K562 (cell line): ENCODE results near the gene CIAO2B. TPM values are rescaled to one million over a fixed set of nuclear protein-coding genes. Genes with fewer than 3 reads are reported as not detected.

Experiments used
- ATF3 ChIP-seq, 2 experiments: fragments of 450-650 bp in 1 of 2; sonication (generic) in 1 of 2; formaldehyde crosslinking in 1 of 2; IDR thresholded peaks in 1 of 2; conservative IDR thresholded peaks in 1 of 2; 2 replicates each; pipeline versions ENCODE4 v1.6.1 to v1.8.1; 2016 to 2023; ENCODE audit warnings: mild to moderate bottlenecking in 2 of 2, moderate library complexity in 2 of 2, inconsistent platforms in 1 of 2, missing genetic modification reagents in 1 of 2
- ELF1 ChIP-seq: fragments of 200-800 bp; sonication (Bioruptor generic); IDR thresholded peaks from 2 replicates; pipeline ENCODE4 v1.6.1; 2016; ENCODE audit warnings: missing genetic modification characterization, missing compliant biosample characterization
- HOXB6 ChIP-seq: fragments of 250-450 bp; sonication (Bioruptor Pico); IDR thresholded peaks from 2 replicates; pipeline ENCODE4 v1.5.1; 2022; ENCODE audit warnings: mild to moderate bottlenecking, borderline replicate concordance
- HSF4 ChIP-seq: fragments of 250-450 bp; sonication (Bioruptor Pico); IDR thresholded peaks from 2 replicates; pipeline ENCODE4 v2.1.2; 2022; ENCODE audit warnings: mild to moderate bottlenecking, moderate library complexity, borderline replicate concordance
- KLF10 ChIP-seq: fragments of 250-450 bp; sonication (Bioruptor Pico); IDR thresholded peaks from 2 replicates; pipeline ENCODE4 v1.6.1; 2021; ENCODE audit warnings: matching md5 sums
- MCM3 ChIP-seq: fragments of 450-650 bp; IDR thresholded peaks from 2 replicates; pipeline ENCODE4 v1.6.1; 2016
- MYNN ChIP-seq, 2 experiments: sonication (generic); formaldehyde crosslinking in 1 of 2; IDR thresholded peaks; 2 replicates each; pipeline versions ENCODE4 v1.5.0 to v1.6.1; 2016 to 2020; ENCODE audit warnings: antibody characterized with exemption in 1 of 2, missing genetic modification reagents in 1 of 2
- NCOA4 ChIP-seq: fragments of 450-650 bp; IDR thresholded peaks from 2 replicates; pipeline ENCODE4 v1.6.1; 2018; ENCODE audit warnings: mild to moderate bottlenecking; ENCODE audit not compliant: partially characterized antibody
- PTTG1 ChIP-seq: fragments of 450-650 bp; IDR thresholded peaks from 2 replicates; pipeline ENCODE4 v1.6.1; 2016; ENCODE audit warnings: low read depth, mild to moderate bottlenecking, missing genetic modification characterization, missing compliant biosample characterization
- RFX1 ChIP-seq: fragments of 450-650 bp; IDR thresholded peaks from 2 replicates; pipeline ENCODE4 v1.6.1; 2016; ENCODE audit warnings: mild to moderate bottlenecking, moderate library complexity
- RUNX1 ChIP-seq: sonication (generic); IDR thresholded peaks from 2 replicates; pipeline ENCODE4 v1.6.1; 2016; ENCODE audit warnings: antibody characterized with exemption, low read depth
- SAFB ChIP-seq: fragments of 200-400 bp; formaldehyde crosslinking; IDR thresholded peaks from 2 replicates; pipeline ENCODE4 v1.6.1; 2017; ENCODE audit warnings: low read depth, low read length, borderline replicate concordance
- SP2 ChIP-seq: IDR thresholded peaks from 2 replicates; pipeline ENCODE4 v1.6.1; 2011; ENCODE audit warnings: mild to moderate bottlenecking, low read depth, low read length, moderate library complexity; ENCODE audit not compliant: poor library complexity, severe bottlenecking; ENCODE audit errors: extremely low read depth
- XRCC4 ChIP-seq: IDR thresholded peaks from one replicate; pipeline ENCODE4 v1.6.1; 2011; ENCODE audit not compliant: insufficient read depth, insufficient read length; ENCODE audit errors: extremely low read depth
- ZNF217 ChIP-seq: sonication (generic); formaldehyde crosslinking; IDR thresholded peaks from 2 replicates; pipeline ENCODE4 v1.8.0; 2022; ENCODE audit warnings: mild to moderate bottlenecking, missing genetic modification reagents
- ZNF282 ChIP-seq: sonication (generic); formaldehyde crosslinking; IDR thresholded peaks from 2 replicates; pipeline ENCODE4 v1.8.1; 2023; ENCODE audit warnings: missing genetic modification reagents
- polyA plus RNA-seq, 8 experiments: library from polyadenylated mRNA; depleted of rRNA in 4 of 8; stranded (reverse) in 5 of 8; unstranded in 3 of 8; fragments of >200 nt; fragmentation: Nextera tagmentation in 2 of 8; fragmentation: Illumina TruSeq in 1 of 8; extraction: Ambion mirVana in 2 of 8; extraction: Trizol in 1 of 8; gene quantifications; 2 replicates each; pipeline versions ENCODE4 v1.2.1 to v1.2.3, GENCODE V29; 2011 to 2014; ENCODE audit warnings: inconsistent platforms in 1 of 8, missing spikeins in 1 of 8
- total RNA-seq, 7 experiments: library from RNA; depleted of rRNA in 6 of 7; stranded (reverse); fragments of >200 nt in 6 of 7; fragmentation: Illumina TruSeq in 2 of 7; extraction: Trizol in 2 of 7; gene quantifications; 2 replicates each; pipeline versions ENCODE4 v1.2.1 to v1.2.3, GENCODE V29; 2011 to 2021; ENCODE audit warnings: low replicate concordance in 1 of 7
- TF ChIP-seq, protein P1 (sequence below): IDR thresholded peaks from 3 replicates; pipeline ENCODE4 v1.6.1; 2011; ENCODE audit warnings: borderline replicate concordance, mild to moderate bottlenecking, moderate library complexity; ENCODE audit not compliant: insufficient read length; ENCODE audit errors: extremely low read depth

The CIAO2B gene
- total and polyA plus RNA-seq, 9 of the 15 experiments (the other 6 are each of a cell fraction or from before 2014, with no cell fraction given) = 86.8 to 182 (median 113) TPM

GRCh38 chr16:66899945-66900710, 34.1 kb downstream of the CIAO2B start (continued):
- no peak for TF ChIP-seq HOXB6 (CRISPR knock-in tag)
- no peak for TF ChIP-seq XRCC4
- no peak for TF ChIP-seq ZNF282 (CRISPR knock-in tag)
- no peak for TF ChIP-seq ELF1
- TF ChIP-seq MCM3 = no peak
- TF ChIP-seq ZNF217 (CRISPR knock-in tag) = no peak
- TF ChIP-seq ATF3 (IDR thresholded peaks at IDR 0.05) = peak; percentile 99
- peak; percentile 99 for TF ChIP-seq ATF3 (CRISPR knock-in tag; conservative IDR thresholded peaks at IDR 0.05)
- TF ChIP-seq MYNN (IDR thresholded peaks at IDR 0.05) = peak; percentile 72
- TF ChIP-seq MYNN (CRISPR knock-in tag; IDR thresholded peaks at IDR 0.05) = no peak
- TF ChIP-seq SP2 = no peak
- TF ChIP-seq NCOA4 = no peak
- TF ChIP-seq KLF10 (CRISPR knock-in tag) = no peak
- TF ChIP-seq PTTG1 (tag) = no peak
- TF ChIP-seq, protein P1, sequence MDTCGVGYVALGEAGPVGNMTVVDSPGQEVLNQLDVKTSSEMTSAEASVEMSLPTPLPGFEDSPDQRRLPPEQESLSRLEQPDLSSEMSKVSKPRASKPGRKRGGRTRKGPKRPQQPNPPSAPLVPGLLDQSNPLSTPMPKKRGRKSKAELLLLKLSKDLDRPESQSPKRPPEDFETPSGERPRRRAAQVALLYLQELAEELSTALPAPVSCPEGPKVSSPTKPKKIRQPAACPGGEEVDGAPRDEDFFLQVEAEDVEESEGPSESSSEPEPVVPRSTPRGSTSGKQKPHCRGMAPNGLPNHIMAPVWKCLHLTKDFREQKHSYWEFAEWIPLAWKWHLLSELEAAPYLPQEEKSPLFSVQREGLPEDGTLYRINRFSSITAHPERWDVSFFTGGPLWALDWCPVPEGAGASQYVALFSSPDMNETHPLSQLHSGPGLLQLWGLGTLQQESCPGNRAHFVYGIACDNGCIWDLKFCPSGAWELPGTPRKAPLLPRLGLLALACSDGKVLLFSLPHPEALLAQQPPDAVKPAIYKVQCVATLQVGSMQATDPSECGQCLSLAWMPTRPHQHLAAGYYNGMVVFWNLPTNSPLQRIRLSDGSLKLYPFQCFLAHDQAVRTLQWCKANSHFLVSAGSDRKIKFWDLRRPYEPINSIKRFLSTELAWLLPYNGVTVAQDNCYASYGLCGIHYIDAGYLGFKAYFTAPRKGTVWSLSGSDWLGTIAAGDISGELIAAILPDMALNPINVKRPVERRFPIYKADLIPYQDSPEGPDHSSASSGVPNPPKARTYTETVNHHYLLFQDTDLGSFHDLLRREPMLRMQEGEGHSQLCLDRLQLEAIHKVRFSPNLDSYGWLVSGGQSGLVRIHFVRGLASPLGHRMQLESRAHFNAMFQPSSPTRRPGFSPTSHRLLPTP = no peak
- TF ChIP-seq HSF4 = no peak; the same call in 1 of the 2 replicates
- no peak for TF ChIP-seq RUNX1
- TF ChIP-seq RFX1 = no peak
- TF ChIP-seq SAFB = no peak
